HG02884 (cell line): Measurements from ENCODE around the gene ANKHD1.
"Not testable (repeated sequence)": the region's sequence is repeated elsewhere in the genome, so short reads cannot be mapped to it uniquely, and the experiment has no call there.

Source experiments
- ATAC-seq: cut with Tn5 transposase; IDR thresholded peaks from one replicate; pipeline ENCODE4 v1.9.1; 2021; ENCODE audit warnings: mild to moderate bottlenecking, moderate library complexity; ENCODE audit not compliant: unreplicated experiment

The ANKHD1 gene

GRCh38 chr5:140576776-140577201, 175.2 kb downstream of the ANKHD1 start:
- ATAC-seq: no peak

GRCh38 chr5:140579188-140579747, 177.6 kb downstream of the ANKHD1 start:
- ATAC-seq: not testable (repeated sequence)

GRCh38 chr5:140587495-140587894, 185.9 kb downstream of the ANKHD1 start:
- no peak for ATAC-seq

GRCh38 chr5:140588311-140589070, 186.9 kb downstream of the ANKHD1 start:
- ATAC-seq: no peak
